GM18909 (cell line): ENCODE measurements around the gene P3H3.
"Not testable (repeated sequence)": the region's sequence is repeated elsewhere in the genome, so short reads cannot be mapped to it uniquely, and the experiment has no call there.

Experiments used
- ATAC-seq: cut with Tn5 transposase; IDR thresholded peaks from one replicate; pipeline ENCODE4 v1.9.1; 2021; ENCODE audit warnings: mild to moderate bottlenecking; ENCODE audit not compliant: unreplicated experiment, poor library complexity

P3H3 gene

DNA sequence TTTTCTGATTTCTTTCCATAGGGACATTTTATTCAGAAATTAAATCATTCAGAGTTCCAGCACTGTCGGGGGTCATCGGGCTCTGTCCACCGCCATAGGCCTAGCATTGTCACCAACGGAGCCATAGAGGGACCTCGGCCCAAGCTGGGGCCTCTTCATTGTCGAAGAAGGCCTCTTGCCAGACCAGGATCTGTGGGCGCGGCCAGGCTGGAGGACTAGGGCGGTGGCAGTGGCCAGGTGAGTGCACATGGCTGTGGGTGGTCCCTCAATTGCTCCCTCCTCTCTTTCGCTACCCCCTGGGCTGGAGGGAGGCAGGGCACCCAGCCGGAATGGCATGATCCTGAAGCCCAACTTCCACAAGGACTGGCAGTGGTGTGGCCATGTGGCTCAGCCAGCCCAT, 55.5 kb downstream of the P3H3 start:
- no peak for ATAC-seq

GRCh38 chr12:6884539-6884938, 56.3 kb downstream of the P3H3 start:
- ATAC-seq, result no peak

DNA sequence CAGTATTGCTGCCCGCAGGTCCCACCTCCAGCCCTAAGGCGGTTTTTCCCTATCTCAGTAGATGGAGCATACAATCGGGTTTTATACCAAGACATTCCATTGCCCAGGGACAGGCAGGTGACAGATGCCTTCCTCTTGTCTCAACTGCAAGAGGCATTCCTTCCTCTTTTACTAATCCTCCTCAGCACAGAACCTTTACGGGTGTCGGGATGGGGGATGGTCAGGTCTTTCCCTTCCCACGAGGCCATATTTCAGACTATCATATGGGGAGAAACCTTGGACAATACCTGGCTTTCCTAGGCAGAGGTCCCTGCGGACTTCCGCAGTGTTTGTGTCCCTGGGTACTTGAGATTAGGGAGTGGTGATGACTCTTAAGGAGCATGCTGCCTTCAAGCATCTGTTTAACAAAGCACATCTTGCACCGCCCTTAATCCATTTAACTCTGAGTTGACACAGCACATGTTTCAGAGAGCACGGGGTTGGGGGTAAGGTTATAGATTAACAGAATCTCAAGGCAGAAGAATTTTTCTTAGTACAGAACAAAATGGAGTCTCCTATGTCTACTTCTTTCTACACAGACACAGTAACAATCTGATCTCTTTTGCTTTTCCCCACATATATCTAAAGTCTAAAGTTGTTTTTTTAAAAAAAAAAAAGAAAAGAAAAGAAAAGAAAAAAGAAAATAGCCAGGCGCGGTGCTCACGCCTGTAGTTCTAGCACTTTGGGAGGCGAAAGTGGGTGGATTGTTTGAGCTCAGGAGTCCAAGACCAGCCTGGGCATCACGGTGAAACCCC, 58.2 kb downstream of the P3H3 start:
- ATAC-seq, result not testable (repeated sequence)

GRCh38 chr12:6887460-6887859, 59.3 kb downstream of the P3H3 start:
- ATAC-seq, result no peak

GRCh38 chr12:6888360-6888759, 60.2 kb downstream of the P3H3 start:
- no peak for ATAC-seq

DNA sequence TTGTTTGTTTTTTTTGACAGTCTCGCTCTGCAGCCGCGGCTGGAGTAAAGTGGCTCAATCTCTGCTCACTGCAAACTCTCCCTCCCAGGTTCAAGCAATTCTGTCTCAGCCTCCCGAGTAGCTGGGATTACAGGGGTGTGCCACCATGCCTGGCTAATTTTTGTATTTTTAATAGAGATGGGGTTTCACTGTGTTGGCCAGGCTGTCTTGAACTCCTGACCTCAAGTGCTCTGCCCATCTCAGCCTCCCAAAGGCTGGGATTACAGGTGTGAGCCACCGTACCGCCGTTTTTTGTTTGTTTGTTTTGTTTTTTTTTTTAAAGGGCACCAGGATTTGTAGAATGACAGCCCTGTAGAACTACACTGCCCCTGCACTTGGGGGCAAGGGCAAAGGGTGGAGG, 60.6 kb downstream of the P3H3 start:
- ATAC-seq, result not testable (repeated sequence)
